ENCODE measurements around the gene ZNF280B. TPM values are rescaled to one million over a fixed set of nuclear protein-coding genes. Genes with fewer than 3 reads are reported as not detected.

The ZNF280B gene
- total RNA-seq, 1 experiment from 2014 or later: 5.5 TPM

- H3K9me2 ChIP-seq (ENCODE audit: insufficient read depth): no peaks in the 10 kb centered on the region
- ATAC-seq: no peak
- H3K4me1 ChIP-seq (ENCODE audit: control insufficient read depth in 1 of 2, insufficient read depth in 2 of 2, low read length in 2 of 2): no peaks in the 10 kb centered on the region
- ChIA-PET POLR2A (no interaction called here), CTCF (interaction anchor here (0.9 to 1.4 kb wide), 2 partner anchors 10 to 28 kb away, joined by 3 read pairs; no protein-coding TSS in a partner anchor), RAD21 (ENCODE audit: low non-redundant PET in 1 of 2, low total read pairs in 2 of 2, uncharacterized antibody in 2 of 2, unreplicated experiment in 2 of 2) (interaction anchor here in 1 of 2 experiments (0.6 kb wide), 1 partner anchor 681 kb away, joined by 6 read pairs; the partner anchor contains the start of gene RSPH14)
- H4K20me1 ChIP-seq (ENCODE audit: insufficient read depth): no peaks in the 10 kb centered on the region
- no peaks in the 10 kb centered on the region for H3K36me3 ChIP-seq (ENCODE audit: control insufficient read depth in 1 of 2, insufficient read depth in 2 of 2, low read length in 2 of 2)
- TF ChIP-seq POLR2A (IDR thresholded peaks at IDR 0.05; ENCODE audit: borderline replicate concordance, extremely low read depth, insufficient read depth, insufficient read length): no peak
- peak; percentile 30; the same call in 1 of the 2 replicates for TF ChIP-seq RAD21 (IDR thresholded peaks at IDR 0.05; ENCODE audit: low read depth)
- TF ChIP-seq MAX (IDR thresholded peaks at IDR 0.05): no peak
- TF ChIP-seq, protein P1, sequence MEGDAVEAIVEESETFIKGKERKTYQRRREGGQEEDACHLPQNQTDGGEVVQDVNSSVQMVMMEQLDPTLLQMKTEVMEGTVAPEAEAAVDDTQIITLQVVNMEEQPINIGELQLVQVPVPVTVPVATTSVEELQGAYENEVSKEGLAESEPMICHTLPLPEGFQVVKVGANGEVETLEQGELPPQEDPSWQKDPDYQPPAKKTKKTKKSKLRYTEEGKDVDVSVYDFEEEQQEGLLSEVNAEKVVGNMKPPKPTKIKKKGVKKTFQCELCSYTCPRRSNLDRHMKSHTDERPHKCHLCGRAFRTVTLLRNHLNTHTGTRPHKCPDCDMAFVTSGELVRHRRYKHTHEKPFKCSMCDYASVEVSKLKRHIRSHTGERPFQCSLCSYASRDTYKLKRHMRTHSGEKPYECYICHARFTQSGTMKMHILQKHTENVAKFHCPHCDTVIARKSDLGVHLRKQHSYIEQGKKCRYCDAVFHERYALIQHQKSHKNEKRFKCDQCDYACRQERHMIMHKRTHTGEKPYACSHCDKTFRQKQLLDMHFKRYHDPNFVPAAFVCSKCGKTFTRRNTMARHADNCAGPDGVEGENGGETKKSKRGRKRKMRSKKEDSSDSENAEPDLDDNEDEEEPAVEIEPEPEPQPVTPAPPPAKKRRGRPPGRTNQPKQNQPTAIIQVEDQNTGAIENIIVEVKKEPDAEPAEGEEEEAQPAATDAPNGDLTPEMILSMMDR (IDR thresholded peaks at IDR 0.05 in 2 of 3, conservative IDR thresholded peaks at IDR 0.05 in 1 of 3; ENCODE audit: borderline replicate concordance in 1 of 3, insufficient read depth in 1 of 3, low read depth in 2 of 3, low read length in 2 of 3): peak; percentile 12 to 65 (median 58); a peak in 4 of 6 replicates
- TF ChIP-seq SIN3A (IDR thresholded peaks at IDR 0.05; ENCODE audit: low read depth): no peak
- no peak overlapping the region for H3K4me2 ChIP-seq (ENCODE audit: low read length)
- no peak overlapping the region for H3K9ac ChIP-seq (ENCODE audit: low read length)
- DNase-seq (ENCODE audit: low read depth, low spot score): peak; percentile 7
- no peaks in the 10 kb centered on the region for H3K27me3 ChIP-seq (ENCODE audit: insufficient read depth, low read length)
- H3K9me3 ChIP-seq (ENCODE audit: control insufficient read depth in 1 of 2, insufficient read depth in 1 of 2, low read depth in 1 of 2, low read length in 2 of 2): peaks cover 0 to 12% of the 10 kb centered on the region in 2 experiments; a peak in 1 of 4 replicates
- no peak overlapping the region for H3K27ac ChIP-seq (ENCODE audit: low read depth, low read length)
- H3K79me2 ChIP-seq (ENCODE audit: insufficient read depth, low read length): no peaks in the 10 kb centered on the region
- no peak overlapping the region for H3K4me3 ChIP-seq (replicated peaks in 1 of 2; ENCODE audit: low read depth in 1 of 2, low read length in 2 of 2)
- intact Hi-C loops (cut with micrococcal nuclease): loop anchor here (10.0 kb wide), 2 partner anchors 124 to 284 kb away; no protein-coding TSS in a partner anchor
- no TSS peak for BruUV-seq (replicated peaks)
- H2AFZ ChIP-seq (ENCODE audit: low read depth, low read length, poor library complexity, severe bottlenecking): no peak overlapping the region
These were observed 47.9 kb downstream of the ZNF280B start for GRCh38 chr22:22460635-22461034.

GRCh38 chr22:22460060-22460459 is 48.5 kb downstream of the ZNF280B start:
- intact Hi-C loops (cut with micrococcal nuclease): loop anchor here (10.0 kb wide), 2 partner anchors 125 to 285 kb away; no protein-coding TSS in a partner anchor
- TF ChIP-seq TCF7L2 (IDR thresholded peaks at IDR 0.05; ENCODE audit: borderline replicate concordance, extremely low read depth, insufficient read depth, insufficient read length) (no peak), SIN3A (IDR thresholded peaks at IDR 0.05; ENCODE audit: low read depth) (no peak), ELF1 (IDR thresholded peaks at IDR 0.05; ENCODE audit: borderline replicate concordance, low read depth) (no peak), YY1 (IDR thresholded peaks at IDR 0.05; ENCODE audit: extremely low read depth, insufficient replicate concordance, low read depth, low read length) (no peak), CBX3 (IDR thresholded peaks at IDR 0.05; ENCODE audit: low read depth) (no peak), ZNF274 (IDR thresholded peaks at IDR 0.05; ENCODE audit: low read depth, low read length) (no peak), MAX (IDR thresholded peaks at IDR 0.05) (no peak), POLR2AphosphoS5 (IDR thresholded peaks at IDR 0.05; ENCODE audit: low read depth, low read length) (no peak), CEBPB (IDR thresholded peaks at IDR 0.05; ENCODE audit: low read depth) (no peak), POLR2A (IDR thresholded peaks at IDR 0.05; ENCODE audit: borderline replicate concordance, extremely low read depth, insufficient read depth, insufficient read length) (no peak)
- TF ChIP-seq, protein P2, sequence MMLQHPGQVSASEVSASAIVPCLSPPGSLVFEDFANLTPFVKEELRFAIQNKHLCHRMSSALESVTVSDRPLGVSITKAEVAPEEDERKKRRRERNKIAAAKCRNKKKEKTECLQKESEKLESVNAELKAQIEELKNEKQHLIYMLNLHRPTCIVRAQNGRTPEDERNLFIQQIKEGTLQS (IDR thresholded peaks at IDR 0.05): no peak

More at GRCh38 chr22:22460060-22460459, 48.5 kb downstream of the ZNF280B start:
- no peak overlapping the region for H3K27ac ChIP-seq (ENCODE audit: low read depth, low read length)
- no peak overlapping the region for H3K4me2 ChIP-seq (ENCODE audit: low read length)
- ATAC-seq (no peak), DNase-seq (ENCODE audit: low read depth, low spot score) (no peak)
- no peaks in the 10 kb centered on the region for H3K36me3 ChIP-seq (ENCODE audit: control insufficient read depth in 1 of 2, insufficient read depth in 2 of 2, low read length in 2 of 2)
- H2AFZ ChIP-seq (ENCODE audit: low read depth, low read length, poor library complexity, severe bottlenecking): no peak overlapping the region
- H3K27me3 ChIP-seq (ENCODE audit: insufficient read depth, low read length): no peaks in the 10 kb centered on the region
- no peaks in the 10 kb centered on the region for H3K79me2 ChIP-seq (ENCODE audit: insufficient read depth, low read length)
- BruUV-seq (replicated peaks): no TSS peak
- H4K20me1 ChIP-seq (ENCODE audit: insufficient read depth): no peaks in the 10 kb centered on the region
- POLR2A ChIA-PET: no interaction called here
- peaks cover 0 to 12% of the 10 kb centered on the region in 2 experiments; a peak in 1 of 4 replicates for H3K9me3 ChIP-seq (ENCODE audit: control insufficient read depth in 1 of 2, insufficient read depth in 1 of 2, low read depth in 1 of 2, low read length in 2 of 2)
- CTCF ChIA-PET: interaction anchor here (0.9 to 1.4 kb wide), 2 partner anchors 9 to 28 kb away, joined by 3 read pairs; no protein-coding TSS in a partner anchor
- H3K9ac ChIP-seq (ENCODE audit: low read length): no peak overlapping the region
- no peak overlapping the region for H3K4me3 ChIP-seq (replicated peaks in 1 of 2; ENCODE audit: low read depth in 1 of 2, low read length in 2 of 2)
- H3K4me1 ChIP-seq (ENCODE audit: control insufficient read depth in 1 of 2, insufficient read depth in 2 of 2, low read length in 2 of 2): no peaks in the 10 kb centered on the region
- H3K9me2 ChIP-seq (ENCODE audit: insufficient read depth): no peaks in the 10 kb centered on the region
- RAD21 ChIA-PET (ENCODE audit: low non-redundant PET in 1 of 2, low total read pairs in 2 of 2, uncharacterized antibody in 2 of 2, unreplicated experiment in 2 of 2): interaction anchor here in 1 of 2 experiments (0.6 kb wide), 1 partner anchor 682 kb away, joined by 6 read pairs; the partner anchor contains the start of gene RSPH14

Measured in HCT116 (cell line).